ENCODE data around the gene C6orf58. TPM values are rescaled to one million over a fixed set of nuclear protein-coding genes. Genes with fewer than 3 reads are reported as not detected.

The C6orf58 gene
- not detected in 2 replicates for total RNA-seq (2014; rRNA removed; shearing (Covaris generic))

GRCh38 chr6:127576874-127577273, at the start of gene C6orf58:
TSS of gene C6orf58 (plus strand) at chr6:127577174. CDS start at chr6:127577186, 12 bp downstream.
- no peak for DNase-seq (ENCODE audit: low spot score)

GRCh38 chr6:127533011-127533410, 44.0 kb upstream of the C6orf58 start:
- DNase-seq (ENCODE audit: low spot score) = no peak

- no peak for DNase-seq (ENCODE audit: low spot score)
These were observed 43.2 kb upstream of the C6orf58 start for GRCh38 chr6:127533736-127534135.

GRCh38 chr6:127538750-127539264, 38.2 kb upstream of the C6orf58 start:
- DNase-seq (ENCODE audit: low spot score) = no peak

- DNase-seq (ENCODE audit: low spot score) = no peak
These were observed 37.7 kb upstream of the C6orf58 start for GRCh38 chr6:127539272-127539671.

GRCh38 chr6:127547215-127547614, 29.8 kb upstream of the C6orf58 start:
- DNase-seq (ENCODE audit: low spot score) = peak; percentile 8

GRCh38 chr6:127547904-127548649, 28.9 kb upstream of the C6orf58 start:
- peak; percentile 5 for DNase-seq (ENCODE audit: low spot score)

- DNase-seq (ENCODE audit: low spot score) = no peak
These were observed 26.6 kb upstream of the C6orf58 start for GRCh38 chr6:127550403-127550802.

GRCh38 chr6:127554435-127555006, 22.5 kb upstream of the C6orf58 start:
- peak; percentile 15 for DNase-seq (ENCODE audit: low spot score)

GRCh38 chr6:127561660-127562059, 15.3 kb upstream of the C6orf58 start:
- DNase-seq (ENCODE audit: low spot score) = no peak

- no peak for DNase-seq (ENCODE audit: low spot score)
These were observed 12.2 kb upstream of the C6orf58 start for GRCh38 chr6:127564761-127565160.

- DNase-seq (ENCODE audit: low spot score) = no peak
These were observed 10.9 kb upstream of the C6orf58 start for GRCh38 chr6:127566119-127566518.

- DNase-seq (ENCODE audit: low spot score) = no peak
These were observed 10.3 kb upstream of the C6orf58 start for GRCh38 chr6:127566651-127567050.

GRCh38 chr6:127567476-127567875, 9.5 kb upstream of the C6orf58 start:
- DNase-seq (ENCODE audit: low spot score) = no peak

GRCh38 chr6:127570739-127571389, 6.1 kb upstream of the C6orf58 start:
- no peak for DNase-seq (ENCODE audit: low spot score)

- no peak for DNase-seq (ENCODE audit: low spot score)
These were observed 1.9 kb downstream of the C6orf58 start for GRCh38 chr6:127578900-127579299.

GRCh38 chr6:127581576-127581975, 4.6 kb downstream of the C6orf58 start:
- no peak for DNase-seq (ENCODE audit: low spot score)

GRCh38 chr6:127582777-127583462, 5.9 kb downstream of the C6orf58 start:
- DNase-seq (ENCODE audit: low spot score) = peak; percentile 11

- DNase-seq (ENCODE audit: low spot score) = no peak
These were observed 8.1 kb downstream of the C6orf58 start for GRCh38 chr6:127585123-127585522.

- DNase-seq (ENCODE audit: low spot score) = no peak
These were observed 9.4 kb downstream of the C6orf58 start for GRCh38 chr6:127586372-127586771.

GRCh38 chr6:127587875-127588274, 10.9 kb downstream of the C6orf58 start:
- DNase-seq (ENCODE audit: low spot score) = no peak

- no peak for DNase-seq (ENCODE audit: low spot score)
These were observed 12.2 kb downstream of the C6orf58 start for GRCh38 chr6:127589135-127589534.

All from H4 (cell line).